AG04449 (cell line): ENCODE measurements around the gene ZNF655.

ENCODE experiments used
- CTCF ChIA-PET: fragments of 350-600 bp; formaldehyde crosslinking; extraction: SDS; loops from one replicate; lab custom pipeline; 2021; ENCODE audit warnings: antibody characterized with exemption; lab: Yijun Ruan, JAX
- POLR2A ChIA-PET: fragments of 400-600, 350-600 bp; formaldehyde crosslinking; extraction: SDS; loops from one replicate; lab custom pipeline; 2020; ENCODE audit warnings: antibody characterized with exemption, inconsistent platforms; lab: Yijun Ruan, JAX
- DNase-seq: peaks from one replicate; pipeline ENCODE4 v3.0.0-alpha.2; 2010; ENCODE audit warnings: low read depth, low spot score
- H3K4me3 ChIP-seq: 2 replicates; pipeline ENCODE4 v1.5.1; 2011; ENCODE audit warnings: low read depth, mild to moderate bottlenecking, control low read depth, low read length
- TF ChIP-seq, protein P1 (sequence below): IDR thresholded peaks from one replicate; pipeline ENCODE4 v1.5.1; 2011; ENCODE audit warnings: mild to moderate bottlenecking, moderate library complexity, low read length, control low read depth, inconsistent platforms; ENCODE audit not compliant: insufficient read depth; ENCODE audit errors: missing control alignments

Gene ZNF655

DNA sequence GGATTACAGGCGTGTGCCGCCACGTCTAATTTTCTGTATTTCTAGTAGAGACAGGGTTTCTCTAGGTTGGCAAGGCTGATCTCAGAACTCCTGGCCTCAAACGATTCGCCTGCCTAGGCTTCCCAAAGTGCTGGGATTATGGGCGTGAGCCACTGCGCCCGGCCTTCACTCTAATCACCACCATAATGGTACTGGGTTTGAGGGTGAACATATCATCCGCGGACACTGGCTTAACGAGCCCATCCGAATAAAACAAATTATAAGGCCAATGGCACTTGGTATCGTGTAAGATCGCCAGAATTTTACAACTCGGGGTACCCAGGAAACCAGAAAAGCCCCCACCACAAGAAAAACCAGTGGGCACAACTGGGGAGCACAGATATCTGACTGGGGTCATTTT, 7.1 kb upstream of the ZNF655 start:
- CTCF ChIA-PET = interaction anchor here (1.8 kb wide), 1 partner anchor 26 kb away, joined by 5 read pairs; no protein-coding TSS in a partner anchor

DNA sequence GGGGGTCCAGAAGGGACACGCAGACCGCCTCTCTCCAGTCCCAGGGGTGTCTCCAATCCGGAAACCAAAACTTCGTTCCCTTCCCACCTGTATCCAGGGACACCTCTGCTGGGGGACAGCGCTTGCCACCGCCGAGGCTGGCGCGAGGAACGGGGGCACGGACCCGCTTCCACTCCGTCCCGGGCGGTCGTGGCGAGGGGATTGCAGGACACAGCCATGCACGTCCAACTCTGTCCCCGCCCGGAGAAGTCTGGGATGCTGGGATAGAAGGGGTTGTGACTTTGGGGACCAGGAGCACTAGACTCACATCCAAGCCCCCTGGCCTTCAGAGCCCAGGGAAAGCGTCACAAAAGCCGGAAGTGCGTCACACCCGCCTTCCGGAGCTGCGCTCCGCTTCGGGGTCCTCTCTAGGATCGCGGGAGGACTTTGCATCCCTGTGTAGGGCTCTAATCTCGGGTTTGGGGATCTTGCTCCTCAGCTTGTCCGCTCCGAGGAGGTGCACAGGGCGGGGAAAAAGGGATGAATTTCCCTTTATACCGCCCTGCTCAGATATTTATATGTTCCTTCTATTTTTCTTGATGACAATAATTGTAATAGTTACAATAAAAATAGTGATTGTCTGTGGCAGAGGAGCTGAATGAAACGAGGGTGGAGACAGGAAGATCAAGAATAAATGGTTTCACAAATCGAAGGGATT, 6.5 kb upstream of the ZNF655 start, which contains the start of gene FAM200A:
FAM200A (minus strand) TSS at position 348 of the 697 bp plus-strand sequence. CDS start 3,707 bp downstream, outside the sequence.
- TF ChIP-seq, protein P1, sequence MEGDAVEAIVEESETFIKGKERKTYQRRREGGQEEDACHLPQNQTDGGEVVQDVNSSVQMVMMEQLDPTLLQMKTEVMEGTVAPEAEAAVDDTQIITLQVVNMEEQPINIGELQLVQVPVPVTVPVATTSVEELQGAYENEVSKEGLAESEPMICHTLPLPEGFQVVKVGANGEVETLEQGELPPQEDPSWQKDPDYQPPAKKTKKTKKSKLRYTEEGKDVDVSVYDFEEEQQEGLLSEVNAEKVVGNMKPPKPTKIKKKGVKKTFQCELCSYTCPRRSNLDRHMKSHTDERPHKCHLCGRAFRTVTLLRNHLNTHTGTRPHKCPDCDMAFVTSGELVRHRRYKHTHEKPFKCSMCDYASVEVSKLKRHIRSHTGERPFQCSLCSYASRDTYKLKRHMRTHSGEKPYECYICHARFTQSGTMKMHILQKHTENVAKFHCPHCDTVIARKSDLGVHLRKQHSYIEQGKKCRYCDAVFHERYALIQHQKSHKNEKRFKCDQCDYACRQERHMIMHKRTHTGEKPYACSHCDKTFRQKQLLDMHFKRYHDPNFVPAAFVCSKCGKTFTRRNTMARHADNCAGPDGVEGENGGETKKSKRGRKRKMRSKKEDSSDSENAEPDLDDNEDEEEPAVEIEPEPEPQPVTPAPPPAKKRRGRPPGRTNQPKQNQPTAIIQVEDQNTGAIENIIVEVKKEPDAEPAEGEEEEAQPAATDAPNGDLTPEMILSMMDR = no peak
- CTCF ChIA-PET = interaction anchor here (1.8 kb wide), 1 partner anchor 27 kb away, joined by 5 read pairs; no protein-coding TSS in a partner anchor
- peak within 1 kb of the TSS; percentile 99 for H3K4me3 ChIP-seq
- POLR2A ChIA-PET = interaction anchor here (0.8 to 0.9 kb wide), 2 partner anchors 12 to 47 kb away, joined by 3 to 6 read pairs; partner anchors contain the start of gene ZKSCAN5
- peak; percentile 33 for DNase-seq

More for the DNA sequence above, 7.1 kb upstream of the ZNF655 start:
- peak overlapping the region; percentile 99 for H3K4me3 ChIP-seq
- TF ChIP-seq, protein P1 = no peak
- DNase-seq = no peak
- POLR2A ChIA-PET = no interaction called here

DNA sequence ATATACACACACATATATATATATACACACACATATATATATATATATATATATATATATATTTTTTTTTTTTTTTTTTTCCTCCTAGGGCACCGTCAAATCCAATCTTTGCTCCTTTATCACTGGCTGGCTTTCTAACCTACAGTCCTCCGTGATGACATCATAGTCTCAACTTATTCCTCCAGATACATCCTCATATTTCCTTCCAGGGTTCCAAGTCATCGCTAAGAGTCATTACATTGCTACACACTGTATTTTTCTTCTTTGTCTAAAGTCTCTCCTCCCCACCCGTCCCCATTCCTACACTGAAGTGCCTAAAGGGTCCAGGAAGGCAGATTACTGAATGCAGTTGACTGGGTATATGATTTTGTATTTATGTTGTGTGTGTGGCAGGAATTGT, 5.4 kb upstream of the ZNF655 start:
- CTCF ChIA-PET = no interaction called here
- POLR2A ChIA-PET = no interaction called here
- no peak for DNase-seq
- no peak overlapping the region for H3K4me3 ChIP-seq
- TF ChIP-seq, protein P1 = no peak

DNA sequence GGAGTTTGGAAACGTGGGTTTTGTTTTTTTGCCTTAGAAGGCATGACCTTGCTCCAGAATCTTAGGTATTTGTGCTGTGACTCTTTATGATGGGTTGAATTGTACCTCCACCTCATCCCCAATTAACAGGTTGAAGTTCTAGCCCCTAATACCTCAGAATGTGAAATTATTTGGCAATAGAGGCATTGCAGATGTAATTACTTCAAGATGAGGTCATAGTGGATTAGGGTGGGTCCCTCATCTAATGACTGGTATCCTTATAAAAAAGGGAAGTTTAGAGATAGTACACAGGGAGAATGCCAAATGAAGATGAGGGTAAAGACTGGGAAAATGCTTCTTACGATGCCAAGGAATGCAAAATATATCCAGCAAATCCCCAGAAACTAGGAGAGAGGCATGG, 3.5 kb upstream of the ZNF655 start:
- ChIA-PET POLR2A (no interaction called here), CTCF (no interaction called here)
- TF ChIP-seq, protein P1 = no peak

DNA sequence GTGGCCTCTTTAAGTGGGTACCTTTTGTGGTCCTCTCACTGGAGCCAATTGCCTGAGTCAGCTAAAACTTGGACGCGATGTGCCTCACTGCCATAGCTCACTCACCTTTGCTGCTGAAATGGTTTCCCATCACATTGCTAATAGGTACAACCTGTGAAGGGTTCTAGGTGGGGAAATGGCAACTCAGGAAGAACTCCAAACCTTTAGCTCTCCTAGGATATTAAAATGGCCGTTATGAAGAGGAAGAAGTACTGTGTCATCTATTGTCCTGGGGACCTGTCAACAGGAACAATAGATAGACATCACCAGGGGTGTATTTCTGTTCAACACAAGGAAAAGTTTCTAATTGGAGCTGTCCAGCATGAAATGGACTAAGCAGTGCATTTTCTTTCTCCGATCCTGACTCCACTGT, 1.2 kb upstream of the ZNF655 start:
- ChIA-PET CTCF (interaction anchor here (1.1 to 1.2 kb wide), 2 partner anchors 9 to 10 kb away, joined by 3 read pairs; no protein-coding TSS in a partner anchor), POLR2A (no interaction called here)
- DNase-seq = no peak
- peak overlapping the region; percentile 94 for H3K4me3 ChIP-seq
- TF ChIP-seq, protein P1 = no peak

More for the DNA sequence above, 3.5 kb upstream of the ZNF655 start:
- no peak overlapping the region for H3K4me3 ChIP-seq
- no peak for DNase-seq

DNA sequence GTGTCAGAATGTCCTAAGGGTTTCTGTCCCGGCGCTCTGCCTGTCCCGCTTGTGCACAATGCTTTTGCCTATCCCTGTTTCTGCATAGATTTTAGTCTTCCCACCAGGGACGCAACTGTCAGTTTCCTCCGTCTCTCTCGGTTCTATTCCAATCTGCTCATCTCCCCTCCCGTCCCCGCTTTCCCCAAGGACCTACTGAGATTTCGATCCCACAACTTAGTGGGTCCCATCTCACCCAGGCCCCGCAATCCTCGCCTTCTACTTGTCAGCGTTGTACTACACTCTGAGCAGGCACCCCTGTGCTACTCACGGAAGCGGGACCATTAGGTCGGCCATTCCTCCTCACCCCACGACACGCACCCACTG, 519 bp upstream of the ZNF655 start:
- TF ChIP-seq, protein P1 = no peak
- no peak for DNase-seq
- POLR2A ChIA-PET = interaction anchor here (0.5 to 1.5 kb wide), 8 partner anchors 22 to 619 kb away, joined by 3 to 9 read pairs (median 4); partner anchors contain the start of genes GPC2, ZKSCAN5 and ZSCAN25
- CTCF ChIA-PET = interaction anchor here (1.1 to 1.2 kb wide), 2 partner anchors 8 to 11 kb away, joined by 3 read pairs; no protein-coding TSS in a partner anchor
- H3K4me3 ChIP-seq = peak overlapping the region; percentile 94
